HG03064 (cell line): Measurements from ENCODE around the gene HOXA4.

Experiments used
- ATAC-seq: cut with Tn5 transposase; IDR thresholded peaks from one replicate; pipeline ENCODE4 v1.9.1; 2021; ENCODE audit warnings: low read depth; ENCODE audit not compliant: unreplicated experiment

The HOXA4 gene

DNA sequence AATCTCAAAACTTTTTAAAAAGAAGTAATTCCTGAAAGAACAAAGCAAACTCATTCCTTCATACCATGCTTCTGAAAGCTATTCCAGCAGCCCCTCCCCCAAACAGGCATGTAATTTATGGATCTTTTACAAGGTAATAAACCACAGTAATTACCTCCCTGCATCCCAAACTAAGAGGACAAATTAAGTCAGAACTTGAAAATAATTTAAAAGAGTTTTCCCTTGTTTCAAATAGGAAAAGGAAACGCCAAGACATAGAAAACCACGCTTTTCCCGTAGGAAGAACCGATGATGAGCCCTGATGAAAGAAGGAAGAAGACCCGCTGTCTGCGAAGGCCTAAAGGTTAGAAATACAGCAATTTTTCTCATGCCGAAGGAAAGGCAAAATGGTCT, 8.9 kb downstream of the HOXA4 start:
- ATAC-seq = no peak

DNA sequence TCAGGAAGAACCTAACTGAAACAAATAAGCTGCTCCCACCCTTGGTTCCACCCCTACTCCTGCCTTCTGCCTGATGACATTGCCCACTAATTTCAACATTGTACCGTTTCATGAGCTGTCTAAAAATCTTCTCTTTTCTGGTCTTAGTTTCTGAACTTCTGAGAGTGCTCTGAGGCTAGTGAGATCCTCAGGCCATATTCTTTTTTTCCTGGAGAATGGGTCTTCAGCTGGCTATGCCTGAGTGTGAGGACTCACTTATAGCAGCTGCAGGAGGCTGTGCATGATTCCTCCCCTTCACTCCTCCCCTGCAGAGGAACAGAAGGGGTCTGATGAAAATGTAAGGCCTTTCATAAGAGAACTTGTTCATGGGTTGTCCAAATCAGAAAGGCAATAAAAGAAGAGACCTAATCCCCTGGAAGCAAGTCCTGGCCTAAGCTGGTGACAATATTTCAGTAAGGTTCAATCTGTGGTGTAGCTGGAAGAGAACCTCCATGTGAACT, 11.1 kb downstream of the HOXA4 start:
- no peak for ATAC-seq

DNA sequence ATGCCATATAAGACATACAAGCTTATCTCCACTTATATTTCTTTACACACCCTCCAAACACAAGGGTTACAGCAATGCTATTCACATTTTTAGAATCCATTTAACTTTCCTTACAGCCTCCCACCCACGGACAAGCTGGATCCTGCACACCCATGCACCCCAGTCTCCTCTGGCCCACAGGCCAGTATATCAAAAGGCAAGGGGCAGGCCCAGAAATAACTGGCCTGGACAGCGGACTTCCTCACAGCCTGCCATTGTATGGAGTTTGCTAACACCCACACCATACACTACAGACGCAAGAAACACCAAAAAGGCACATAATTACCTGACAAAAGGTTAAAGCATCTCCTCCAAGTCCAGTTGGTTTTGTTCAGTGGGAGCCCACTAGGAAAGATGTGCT, 12.0 kb downstream of the HOXA4 start:
- ATAC-seq = no peak

DNA sequence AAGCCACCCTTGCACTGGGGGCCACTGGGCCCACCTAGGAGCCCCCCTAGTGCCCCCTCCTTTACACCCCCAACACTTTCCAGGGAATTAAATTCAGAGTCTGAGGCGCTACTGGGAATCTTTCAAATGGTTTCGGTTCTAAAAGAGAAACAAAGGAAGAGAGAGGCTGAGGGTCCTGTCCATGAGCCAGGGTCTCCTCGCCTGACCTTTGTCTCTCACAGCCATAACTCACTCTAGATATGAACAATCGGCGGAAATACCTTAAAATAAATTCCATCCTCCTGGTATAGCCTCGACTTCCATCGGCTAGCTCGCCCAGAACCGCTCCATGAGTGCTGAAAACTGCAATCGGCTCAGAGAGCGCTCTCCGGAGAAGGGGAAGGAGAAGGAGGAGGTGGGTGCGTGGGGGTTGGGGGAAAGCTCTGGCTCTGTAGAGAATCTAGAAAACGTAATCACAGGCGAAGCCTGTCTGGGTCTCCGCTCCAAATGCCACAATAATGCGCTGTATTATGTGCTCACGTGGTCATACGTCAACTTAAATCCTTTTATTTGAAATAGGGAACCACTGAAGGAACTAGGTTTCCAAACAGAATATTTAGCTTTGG, 12.6 kb downstream of the HOXA4 start:
- ATAC-seq = no peak

DNA sequence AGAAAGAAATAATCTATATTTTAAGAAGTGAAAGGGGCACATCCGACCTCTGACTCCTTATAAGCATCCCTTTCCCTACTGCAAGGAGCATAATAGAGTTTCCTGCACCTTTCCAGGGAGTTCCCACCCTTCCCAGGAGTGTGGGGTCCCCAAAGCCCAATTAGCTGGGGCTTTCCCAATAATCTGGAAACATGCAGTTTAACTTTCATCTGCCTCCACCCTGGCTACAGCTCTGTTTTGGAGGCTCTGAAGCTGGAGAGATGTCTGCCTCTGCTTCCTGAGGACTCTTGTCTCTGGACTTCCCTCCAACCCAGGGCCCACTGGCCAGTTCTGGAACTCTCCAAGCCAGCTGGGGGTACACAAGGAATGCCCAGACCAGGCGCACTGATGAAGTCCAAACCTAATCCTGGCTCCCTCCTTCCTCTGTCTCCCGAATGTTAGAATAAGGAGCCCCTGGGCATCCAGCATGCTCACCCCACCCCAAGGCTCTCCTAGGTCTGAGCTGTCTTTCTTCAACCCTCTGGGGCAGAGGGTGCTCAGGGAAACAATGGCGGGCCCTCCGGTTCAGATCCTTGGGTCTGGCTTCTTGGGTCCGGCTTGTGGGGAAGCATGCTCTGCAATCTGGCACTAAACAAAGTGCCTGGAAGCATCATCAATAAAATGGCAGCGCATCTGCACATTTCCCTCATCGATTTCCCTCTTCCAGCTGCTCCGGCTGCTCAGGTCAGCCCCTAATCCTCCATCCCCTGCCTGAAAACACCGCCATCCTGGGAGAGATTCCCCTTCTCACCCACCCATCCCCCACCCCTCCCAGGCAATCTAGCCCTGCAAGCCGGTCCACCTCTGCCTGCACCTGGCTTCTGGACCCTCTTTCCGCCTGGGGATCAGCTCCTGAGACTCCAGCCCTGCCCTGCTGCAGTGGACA, 13.3 kb downstream of the HOXA4 start:
- ATAC-seq = no peak

DNA sequence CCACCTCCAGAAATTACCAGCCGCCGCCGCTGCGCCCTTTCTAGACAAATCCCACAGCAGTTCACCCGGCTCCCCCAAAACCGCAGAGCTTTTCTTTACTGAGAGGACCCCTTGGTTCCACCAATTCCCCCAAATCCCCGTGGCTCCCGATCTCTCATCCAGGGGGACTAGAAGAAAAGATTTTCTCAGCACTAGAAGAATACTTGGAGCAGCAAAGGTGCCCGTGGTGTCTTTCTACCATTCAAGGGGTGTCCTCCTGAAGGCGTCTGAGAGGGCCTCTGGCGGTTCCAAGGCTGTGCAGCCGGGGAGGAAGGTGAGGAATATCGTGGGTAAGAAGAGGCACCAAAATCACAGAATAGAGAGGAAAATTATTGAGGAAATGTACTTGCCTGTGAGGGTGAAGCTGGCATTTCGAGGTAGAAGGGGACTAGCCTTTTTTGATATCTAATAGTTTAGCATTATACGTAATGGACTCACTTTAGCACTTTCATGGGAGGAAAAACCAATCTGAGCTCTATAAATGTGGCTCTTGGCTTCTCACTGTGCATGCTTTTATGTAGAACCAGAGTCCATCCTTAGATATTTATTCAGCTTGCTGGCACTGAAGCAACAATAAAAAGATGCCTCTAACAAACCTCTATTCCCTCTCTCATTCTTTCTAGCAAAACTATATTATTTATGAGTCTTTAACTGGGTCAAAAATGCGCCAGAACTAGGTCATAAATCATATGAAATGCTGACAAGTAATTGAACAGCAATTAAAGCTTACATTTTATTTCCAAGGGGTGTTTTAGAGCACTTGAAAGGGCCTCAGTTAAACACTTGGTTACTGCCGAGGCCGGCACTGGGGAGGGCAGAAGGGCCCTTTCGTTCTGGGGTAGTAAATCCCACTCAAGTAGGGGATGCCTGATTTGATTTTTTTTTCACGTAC, 14.3 kb downstream of the HOXA4 start:
- ATAC-seq = no peak

GRCh38 chr7:27115221-27116026, 15.1 kb downstream of the HOXA4 start:
- ATAC-seq = no peak

DNA sequence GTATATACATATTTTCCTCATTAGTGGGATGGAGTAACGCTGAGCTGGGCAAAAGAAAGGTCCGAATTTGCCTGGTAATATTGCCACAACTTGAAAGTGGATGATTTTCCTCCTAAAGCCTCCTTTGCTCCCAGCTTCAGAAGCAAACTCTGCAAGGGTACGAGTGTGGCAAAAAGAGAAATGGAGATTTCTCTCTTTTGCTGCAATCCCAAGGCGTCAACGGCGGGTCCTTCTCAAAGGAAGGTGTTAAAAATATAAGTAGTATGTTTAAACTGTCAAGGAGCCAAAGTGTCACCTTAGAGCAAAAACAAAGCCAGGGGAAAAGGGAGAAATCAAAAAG, 15.7 kb downstream of the HOXA4 start:
- no peak for ATAC-seq

GRCh38 chr7:27113991-27114769, 16.4 kb downstream of the HOXA4 start:
- ATAC-seq = no peak

DNA sequence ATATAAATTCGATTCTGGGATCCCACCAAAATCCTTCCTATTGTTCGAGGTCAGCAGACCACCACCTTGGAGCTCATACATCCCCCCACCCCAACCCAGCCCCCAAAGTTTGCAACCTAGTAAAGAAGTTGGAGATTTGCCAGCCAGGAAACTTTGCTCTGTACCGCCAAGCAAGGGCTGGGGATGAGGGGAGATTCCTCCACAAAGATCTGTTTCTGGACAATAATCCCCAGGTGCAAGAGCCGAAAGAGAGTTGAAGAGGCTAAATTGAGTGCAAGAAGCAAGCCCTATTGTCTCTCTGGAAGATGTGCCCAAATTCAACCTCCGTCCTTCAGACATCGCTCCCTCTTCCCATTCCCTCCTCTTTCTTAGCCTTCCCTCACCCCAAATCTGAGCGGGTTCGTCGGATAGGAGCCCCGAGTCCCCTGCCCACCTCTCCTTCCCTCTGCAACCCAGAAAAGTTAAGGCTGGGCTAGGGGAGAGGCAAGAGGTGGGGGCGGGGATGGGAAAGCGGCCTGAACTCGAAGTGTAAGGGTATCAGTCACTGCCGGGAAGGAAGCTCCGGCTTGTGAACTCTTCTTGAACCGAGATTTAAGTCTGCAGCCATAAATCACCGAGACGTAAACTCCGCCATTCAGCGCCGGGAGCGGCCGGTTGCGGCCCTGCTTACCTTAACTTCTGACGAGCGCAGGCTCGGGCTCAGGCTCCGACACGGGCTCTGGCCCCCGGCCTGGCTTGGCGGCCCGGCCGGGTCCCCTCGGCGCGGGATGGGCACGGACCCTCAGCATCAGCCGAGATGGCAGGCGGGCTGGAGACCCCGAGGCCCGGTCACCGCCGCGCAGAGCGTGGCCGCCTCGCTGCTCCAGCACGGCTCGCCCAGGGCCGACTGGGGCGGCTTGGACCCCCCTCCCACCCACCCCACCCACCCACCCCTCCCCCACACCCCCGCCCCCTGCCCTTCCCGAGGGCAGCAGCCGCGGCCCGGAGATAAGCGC, 17.3 kb downstream of the HOXA4 start:
- ATAC-seq = no peak

- no peak for ATAC-seq
These were observed 18.2 kb downstream of the HOXA4 start for GRCh38 chr7:27112361-27112760.

GRCh38 chr7:27111751-27112277, 18.7 kb downstream of the HOXA4 start:
- ATAC-seq = no peak

- ATAC-seq = no peak
These were observed 19.4 kb downstream of the HOXA4 start for GRCh38 chr7:27111042-27111750.

GRCh38 chr7:27110186-27111031, 20.1 kb downstream of the HOXA4 start:
- no peak for ATAC-seq

GRCh38 chr7:27109466-27110185, 20.9 kb downstream of the HOXA4 start:
- ATAC-seq = no peak
